AG04450 (cell line): ENCODE data around the gene NHLH1. TPM values are rescaled to one million over a fixed set of nuclear protein-coding genes. Genes with fewer than 3 reads are reported as not detected.

Source experiments
- CTCF ChIA-PET: fragments of 300-600, 350-600 bp; formaldehyde crosslinking; extraction: SDS; loops from one replicate; lab custom pipeline; 2022; ENCODE audit warnings: antibody characterized with exemption, inconsistent platforms; lab: Charles Lee
- POLR2A ChIA-PET: fragments of 350-600 bp; formaldehyde crosslinking; extraction: SDS; loops from one replicate; lab custom pipeline; 2021; ENCODE audit warnings: antibody characterized with exemption, inconsistent platforms; lab: Yijun Ruan, JAX
- DNase-seq: peaks from one replicate; pipeline ENCODE4 v3.0.0-alpha.2; 2011; ENCODE audit warnings: low read depth, low spot score
- H3K27ac ChIP-seq: one replicate; pipeline ENCODE4 v1.5.1; 2012; ENCODE audit warnings: low read depth, low read length, control low read depth
- H3K27me3 ChIP-seq: one replicate; pipeline ENCODE4 v1.6.0; 2012; ENCODE audit warnings: low read length; ENCODE audit not compliant: control insufficient read depth, insufficient read depth
- H3K4me3 ChIP-seq: 2 replicates; pipeline ENCODE4 v1.5.1; 2011; ENCODE audit warnings: mild to moderate bottlenecking, low read depth, low read length, control low read depth
- H3K9me3 ChIP-seq: 2 replicates; pipeline ENCODE4 v1.5.1; 2012; ENCODE audit warnings: low read length; ENCODE audit not compliant: control insufficient read depth, insufficient read depth
- polyA plus RNA-seq: library from polyadenylated mRNA; depleted of rRNA; stranded (reverse); fragments of >200 nt; gene quantifications from 2 replicates; pipeline ENCODE4 v1.2.3, GENCODE V29; 2011
- TF ChIP-seq, protein P1 (sequence below): IDR thresholded peaks from 2 replicates; pipeline ENCODE4 v1.5.1; 2011; ENCODE audit warnings: low read depth, low read length, control low read depth, inconsistent platforms

Gene NHLH1
- polyA plus RNA-seq, 1 experiment: 0.35 TPM

GRCh38 chr1:160409486-160409885, 42.6 kb downstream of the NHLH1 start:
- Histone ChIP-seq H3K4me3 (no peak overlapping the region), H3K27ac (no peak overlapping the region), H3K9me3 (no peaks in the 10 kb centered on the region), H3K27me3 (peaks cover 7% of the 10 kb centered on the region)
- DNase-seq: no peak
- ChIA-PET POLR2A (no interaction called here), CTCF (no interaction called here)
- TF ChIP-seq, protein P1, sequence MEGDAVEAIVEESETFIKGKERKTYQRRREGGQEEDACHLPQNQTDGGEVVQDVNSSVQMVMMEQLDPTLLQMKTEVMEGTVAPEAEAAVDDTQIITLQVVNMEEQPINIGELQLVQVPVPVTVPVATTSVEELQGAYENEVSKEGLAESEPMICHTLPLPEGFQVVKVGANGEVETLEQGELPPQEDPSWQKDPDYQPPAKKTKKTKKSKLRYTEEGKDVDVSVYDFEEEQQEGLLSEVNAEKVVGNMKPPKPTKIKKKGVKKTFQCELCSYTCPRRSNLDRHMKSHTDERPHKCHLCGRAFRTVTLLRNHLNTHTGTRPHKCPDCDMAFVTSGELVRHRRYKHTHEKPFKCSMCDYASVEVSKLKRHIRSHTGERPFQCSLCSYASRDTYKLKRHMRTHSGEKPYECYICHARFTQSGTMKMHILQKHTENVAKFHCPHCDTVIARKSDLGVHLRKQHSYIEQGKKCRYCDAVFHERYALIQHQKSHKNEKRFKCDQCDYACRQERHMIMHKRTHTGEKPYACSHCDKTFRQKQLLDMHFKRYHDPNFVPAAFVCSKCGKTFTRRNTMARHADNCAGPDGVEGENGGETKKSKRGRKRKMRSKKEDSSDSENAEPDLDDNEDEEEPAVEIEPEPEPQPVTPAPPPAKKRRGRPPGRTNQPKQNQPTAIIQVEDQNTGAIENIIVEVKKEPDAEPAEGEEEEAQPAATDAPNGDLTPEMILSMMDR: no peak

GRCh38 chr1:160410406-160411005, 43.6 kb downstream of the NHLH1 start:
- CTCF ChIA-PET: no interaction called here
- Histone ChIP-seq H3K9me3 (no peaks in the 10 kb centered on the region), H3K4me3 (no peak overlapping the region), H3K27me3 (peaks cover 7% of the 10 kb centered on the region), H3K27ac (no peak overlapping the region)
- POLR2A ChIA-PET: interaction anchor here (0.6 kb wide), 1 partner anchor 29 kb away, joined by 4 read pairs; no protein-coding TSS in a partner anchor
- no peak for DNase-seq
- TF ChIP-seq, protein P1: no peak

DNA sequence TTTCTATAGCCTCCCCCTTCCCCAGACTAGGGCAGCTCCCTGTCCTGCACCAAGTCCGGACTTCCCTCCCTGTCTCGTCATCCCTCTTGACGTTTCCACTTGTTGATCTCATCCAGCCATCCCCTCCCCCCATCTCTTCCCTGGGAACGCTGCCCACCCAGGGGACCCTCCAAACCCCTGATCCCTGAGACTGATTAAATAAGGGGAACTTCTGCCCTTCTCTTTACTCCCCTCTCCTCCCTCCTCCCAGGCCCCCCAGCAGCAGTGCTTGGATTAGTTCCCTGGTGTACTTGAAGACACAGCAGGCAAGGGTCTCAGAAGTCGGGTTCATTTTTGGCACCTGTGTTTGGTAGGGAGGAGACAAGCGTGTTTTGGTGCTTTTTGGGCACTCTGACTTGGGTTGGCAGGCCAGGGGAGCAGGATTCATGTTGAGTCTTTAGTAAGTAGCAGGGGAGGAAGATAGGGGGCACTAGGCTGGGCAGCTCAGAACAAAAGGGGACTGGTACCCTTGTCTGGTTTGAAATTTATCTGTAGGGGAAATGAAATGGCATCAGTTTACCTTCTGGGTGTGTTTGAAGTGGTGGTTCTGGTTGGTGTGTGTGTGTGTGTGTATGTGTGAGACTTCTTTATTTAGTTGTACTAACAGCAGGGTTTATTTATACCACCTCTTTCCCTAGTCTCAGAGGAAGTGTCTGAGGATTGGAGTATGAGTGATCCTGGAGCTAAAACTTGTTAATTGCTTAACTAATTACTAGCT, 44.6 kb downstream of the NHLH1 start:
- CTCF ChIA-PET: no interaction called here
- Histone ChIP-seq H3K4me3 (no peak overlapping the region), H3K9me3 (no peaks in the 10 kb centered on the region), H3K27ac (no peak overlapping the region), H3K27me3 (peaks cover 7% of the 10 kb centered on the region)
- DNase-seq: no peak
- POLR2A ChIA-PET: interaction anchor here (0.6 kb wide), 1 partner anchor 30 kb away, joined by 4 read pairs; no protein-coding TSS in a partner anchor
- TF ChIP-seq, protein P1: no peak

- DNase-seq: no peak
- H3K27me3 ChIP-seq: peaks cover 7% of the 10 kb centered on the region
- H3K4me3 ChIP-seq: no peak overlapping the region
- no peaks in the 10 kb centered on the region for H3K9me3 ChIP-seq
- H3K27ac ChIP-seq: no peak overlapping the region
- TF ChIP-seq, protein P1: no peak
- POLR2A ChIA-PET: no interaction called here
- CTCF ChIA-PET: no interaction called here
Observed at GRCh38 chr1:160412028-160412362, 45.1 kb downstream of the NHLH1 start.

- TF ChIP-seq, protein P1: no peak
- CTCF ChIA-PET: interaction anchor here (0.6 kb wide), 1 partner anchor 37 kb away, joined by 3 read pairs; no protein-coding TSS in a partner anchor
- H3K27ac ChIP-seq: no peak overlapping the region
- H3K4me3 ChIP-seq: no peak overlapping the region
- DNase-seq: no peak
- no peaks in the 10 kb centered on the region for H3K9me3 ChIP-seq
- POLR2A ChIA-PET: no interaction called here
- peaks cover 5% of the 10 kb centered on the region for H3K27me3 ChIP-seq
Observed at GRCh38 chr1:160413716-160414115, 46.8 kb downstream of the NHLH1 start.
